ENCODE results near the gene CRYGB.

DNA sequence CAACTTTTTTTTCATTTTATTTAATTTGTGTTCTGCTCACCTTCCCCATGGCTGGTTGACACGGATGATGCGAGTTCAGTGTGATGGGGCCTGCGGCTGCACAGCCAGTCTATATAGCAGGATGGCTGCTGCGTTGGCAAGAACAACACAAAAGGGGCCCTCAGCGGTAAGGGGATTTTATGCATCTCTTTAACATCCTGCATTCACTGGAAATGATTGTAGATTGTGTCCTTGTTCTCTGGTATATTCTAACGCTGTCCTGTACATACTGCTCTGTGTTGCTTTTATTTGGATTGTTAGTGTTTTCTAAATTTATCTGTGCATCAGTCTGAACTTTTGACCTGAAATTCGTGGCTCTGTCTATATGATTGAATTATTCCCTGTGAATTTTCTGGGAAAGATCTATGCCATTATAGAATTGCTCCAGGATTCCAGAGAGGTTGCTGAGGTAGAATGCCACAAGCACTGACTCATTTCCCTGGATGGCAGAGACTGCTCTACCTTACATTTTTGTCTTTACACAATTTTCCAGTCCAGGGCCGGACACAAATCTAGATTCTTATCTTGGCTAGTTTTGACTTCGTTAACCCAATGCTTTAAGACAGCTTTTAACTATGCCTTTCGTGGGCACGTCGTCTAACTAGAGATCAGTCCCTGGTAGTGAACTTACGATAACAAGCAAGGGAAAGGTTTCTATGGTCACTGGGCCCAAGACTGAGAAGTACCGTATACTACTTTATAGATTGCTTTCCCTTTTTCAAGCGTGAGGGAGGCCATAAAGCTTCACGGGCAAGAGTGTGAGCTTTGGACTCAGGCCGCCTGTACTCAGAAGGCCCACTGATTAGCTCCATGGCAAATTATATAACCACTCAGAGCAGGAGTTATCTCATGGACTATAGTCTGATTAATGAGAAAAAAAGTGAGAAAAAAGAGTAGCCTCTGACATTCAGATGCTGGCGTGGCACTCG is 15.9 kb downstream of the CRYGB start, which contains the start of gene CRYGC:
- TF ChIP-seq, protein P1, sequence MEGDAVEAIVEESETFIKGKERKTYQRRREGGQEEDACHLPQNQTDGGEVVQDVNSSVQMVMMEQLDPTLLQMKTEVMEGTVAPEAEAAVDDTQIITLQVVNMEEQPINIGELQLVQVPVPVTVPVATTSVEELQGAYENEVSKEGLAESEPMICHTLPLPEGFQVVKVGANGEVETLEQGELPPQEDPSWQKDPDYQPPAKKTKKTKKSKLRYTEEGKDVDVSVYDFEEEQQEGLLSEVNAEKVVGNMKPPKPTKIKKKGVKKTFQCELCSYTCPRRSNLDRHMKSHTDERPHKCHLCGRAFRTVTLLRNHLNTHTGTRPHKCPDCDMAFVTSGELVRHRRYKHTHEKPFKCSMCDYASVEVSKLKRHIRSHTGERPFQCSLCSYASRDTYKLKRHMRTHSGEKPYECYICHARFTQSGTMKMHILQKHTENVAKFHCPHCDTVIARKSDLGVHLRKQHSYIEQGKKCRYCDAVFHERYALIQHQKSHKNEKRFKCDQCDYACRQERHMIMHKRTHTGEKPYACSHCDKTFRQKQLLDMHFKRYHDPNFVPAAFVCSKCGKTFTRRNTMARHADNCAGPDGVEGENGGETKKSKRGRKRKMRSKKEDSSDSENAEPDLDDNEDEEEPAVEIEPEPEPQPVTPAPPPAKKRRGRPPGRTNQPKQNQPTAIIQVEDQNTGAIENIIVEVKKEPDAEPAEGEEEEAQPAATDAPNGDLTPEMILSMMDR (conservative IDR thresholded peaks at IDR 0.05; ENCODE audit: low read length) = no peak
- no peak for TF ChIP-seq EZH2phosphoT487 (IDR thresholded peaks at IDR 0.05; ENCODE audit: borderline replicate concordance)

Measured in Loucy (cell line).